ENCODE results near the gene MYH10. TPM values are rescaled to one million over a fixed set of nuclear protein-coding genes. Genes with fewer than 3 reads are reported as not detected.

MYH10 gene
- total RNA-seq, 4 donors from 2014 or later = 29.3 to 50.0 (median 35.4) TPM

DNA sequence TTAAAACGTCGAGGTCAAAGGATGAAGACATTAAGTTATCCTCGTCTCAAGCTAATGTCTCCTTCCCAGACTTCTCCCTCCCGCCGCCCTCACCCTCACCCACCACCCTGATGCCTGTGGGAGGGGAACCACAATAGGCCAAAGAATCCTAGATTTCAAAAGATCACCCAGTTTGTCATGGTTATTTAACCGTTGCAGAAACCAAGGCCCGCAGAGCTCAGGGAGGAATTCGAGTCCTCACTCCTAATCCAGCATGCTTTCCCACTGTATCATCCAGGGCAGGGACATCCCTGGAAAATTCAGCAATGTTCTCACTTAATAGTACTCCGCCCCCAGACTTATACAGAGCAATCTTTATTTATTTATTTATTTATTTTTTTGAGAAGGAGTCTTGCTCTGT, 41.8 kb upstream of the MYH10 start:
- 87 to 90% methylated on average over 9 of the region's 9 CpGs for WGBS, 2 donors
- no peaks in the 10 kb centered on the region for H3K36me3 ChIP-seq
- no peak overlapping the region for H3K4me3 ChIP-seq
- TF ChIP-seq, protein P1, sequence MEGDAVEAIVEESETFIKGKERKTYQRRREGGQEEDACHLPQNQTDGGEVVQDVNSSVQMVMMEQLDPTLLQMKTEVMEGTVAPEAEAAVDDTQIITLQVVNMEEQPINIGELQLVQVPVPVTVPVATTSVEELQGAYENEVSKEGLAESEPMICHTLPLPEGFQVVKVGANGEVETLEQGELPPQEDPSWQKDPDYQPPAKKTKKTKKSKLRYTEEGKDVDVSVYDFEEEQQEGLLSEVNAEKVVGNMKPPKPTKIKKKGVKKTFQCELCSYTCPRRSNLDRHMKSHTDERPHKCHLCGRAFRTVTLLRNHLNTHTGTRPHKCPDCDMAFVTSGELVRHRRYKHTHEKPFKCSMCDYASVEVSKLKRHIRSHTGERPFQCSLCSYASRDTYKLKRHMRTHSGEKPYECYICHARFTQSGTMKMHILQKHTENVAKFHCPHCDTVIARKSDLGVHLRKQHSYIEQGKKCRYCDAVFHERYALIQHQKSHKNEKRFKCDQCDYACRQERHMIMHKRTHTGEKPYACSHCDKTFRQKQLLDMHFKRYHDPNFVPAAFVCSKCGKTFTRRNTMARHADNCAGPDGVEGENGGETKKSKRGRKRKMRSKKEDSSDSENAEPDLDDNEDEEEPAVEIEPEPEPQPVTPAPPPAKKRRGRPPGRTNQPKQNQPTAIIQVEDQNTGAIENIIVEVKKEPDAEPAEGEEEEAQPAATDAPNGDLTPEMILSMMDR (IDR thresholded peaks at IDR 0.05) = no peak
- no peak for TF ChIP-seq POLR2A (IDR thresholded peaks at IDR 0.05)
- TF ChIP-seq EP300 (IDR thresholded peaks at IDR 0.05) = no peak
- no peaks in the 10 kb centered on the region for H3K27me3 ChIP-seq
- no peaks in the 10 kb centered on the region for H3K9me3 ChIP-seq
- peaks cover 0 to 17% (median 0%) of the 10 kb centered on the region in 4 donors for H3K4me1 ChIP-seq
- DNase-seq (ENCODE audit: low spot score in 2 of 2) = no peak
- H3K27ac ChIP-seq = no peak overlapping the region

DNA sequence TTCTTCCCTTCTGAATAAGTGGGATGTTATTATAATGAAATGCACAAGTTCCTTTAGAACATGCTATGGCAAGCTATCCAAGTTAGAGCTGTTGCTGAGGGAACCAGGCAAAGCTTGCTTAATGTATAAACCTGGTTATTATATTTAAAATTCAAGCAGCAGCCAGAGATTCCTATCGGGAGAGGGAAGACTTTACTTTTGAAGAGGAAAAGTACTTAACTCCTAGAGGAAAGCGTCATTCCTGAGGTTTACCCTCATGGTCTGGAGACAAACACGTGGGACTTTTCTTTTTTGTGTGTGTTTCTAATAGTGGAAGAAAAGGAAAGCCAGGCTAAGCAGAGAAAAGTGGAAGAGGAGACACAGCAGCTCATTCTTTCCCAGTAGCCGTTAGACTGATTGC, 39.9 kb upstream of the MYH10 start:
- TF ChIP-seq POLR2A (IDR thresholded peaks at IDR 0.05) = no peak
- no peak for TF ChIP-seq EP300 (IDR thresholded peaks at IDR 0.05)
- TF ChIP-seq, protein P1 (IDR thresholded peaks at IDR 0.05) = no peak
- H3K4me1 ChIP-seq = peaks cover 0 to 17% (median 0%) of the 10 kb centered on the region in 4 donors
- no peaks in the 10 kb centered on the region for H3K9me3 ChIP-seq
- 21 to 38% methylated on average over 4 of the region's 4 CpGs for WGBS, 2 donors
- peak overlapping the region in 1 of 4 donors; percentile 49 for H3K27ac ChIP-seq
- H3K4me3 ChIP-seq = no peak overlapping the region
- no peaks in the 10 kb centered on the region for H3K27me3 ChIP-seq
- DNase-seq (ENCODE audit: low spot score in 2 of 2) = no peak
- no peaks in the 10 kb centered on the region for H3K36me3 ChIP-seq

DNA sequence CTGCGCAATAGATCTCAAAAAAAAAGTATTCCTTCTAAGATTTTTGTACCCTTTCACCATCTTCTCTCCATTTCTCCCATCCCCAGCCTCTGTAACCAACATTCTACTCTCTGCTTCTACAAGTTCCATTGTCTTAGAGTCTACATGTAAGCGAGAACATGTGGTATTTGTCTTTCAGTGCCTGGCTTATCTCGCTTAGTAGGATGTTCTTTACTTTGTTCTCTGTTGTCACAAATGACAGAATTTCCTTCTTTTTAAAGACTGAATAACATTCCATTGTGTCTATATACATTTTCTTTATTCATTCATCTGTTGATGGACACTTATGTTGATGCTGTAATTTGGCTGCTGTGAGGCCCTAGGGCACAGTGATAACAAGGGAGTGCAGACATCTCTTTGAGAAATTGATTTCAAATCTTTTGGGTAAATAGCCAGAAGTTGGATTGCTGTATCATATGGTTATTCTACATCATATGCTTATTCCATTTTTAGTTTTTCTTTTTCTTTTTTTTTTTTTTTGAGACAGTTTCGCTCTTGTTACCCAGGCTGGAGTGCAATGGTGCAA, 37.7 kb upstream of the MYH10 start:
- WGBS, 2 donors = 85 to 90% methylated on average over 4 of the region's 4 CpGs
- H3K36me3 ChIP-seq = no peaks in the 10 kb centered on the region
- TF ChIP-seq, protein P1 (IDR thresholded peaks at IDR 0.05) = no peak
- TF ChIP-seq POLR2A (IDR thresholded peaks at IDR 0.05) (no peak), EP300 (IDR thresholded peaks at IDR 0.05) (no peak)
- no peaks in the 10 kb centered on the region for H3K9me3 ChIP-seq
- H3K4me3 ChIP-seq = no peak overlapping the region
- no peaks in the 10 kb centered on the region for H3K27me3 ChIP-seq
- no peak for DNase-seq (ENCODE audit: low spot score in 2 of 2)
- H3K4me1 ChIP-seq = peaks cover 0 to 6% (median 0%) of the 10 kb centered on the region in 4 donors
- H3K27ac ChIP-seq = no peak overlapping the region

DNA sequence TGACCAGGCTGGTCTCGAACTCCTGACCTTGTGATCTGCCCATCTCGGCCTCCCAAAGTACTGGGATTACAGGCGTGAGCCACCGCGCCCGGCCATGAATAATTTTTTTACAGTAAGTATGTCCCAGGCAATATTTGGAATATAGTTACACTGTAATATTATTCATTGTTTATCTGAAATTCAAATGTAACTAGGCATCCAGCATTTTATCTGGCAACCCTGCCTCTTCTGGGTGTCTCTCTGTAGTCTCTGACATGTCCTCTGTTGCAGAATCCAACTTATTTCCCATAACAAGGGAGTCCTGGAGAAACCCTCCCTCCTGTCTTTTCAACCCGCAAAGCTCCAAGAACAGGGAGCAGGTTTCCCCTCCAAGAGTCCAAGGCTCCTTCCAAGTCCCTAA, 36.9 kb upstream of the MYH10 start:
- no peak overlapping the region for H3K27ac ChIP-seq
- no peaks in the 10 kb centered on the region for H3K27me3 ChIP-seq
- H3K4me3 ChIP-seq = no peak overlapping the region
- H3K4me1 ChIP-seq = no peaks in the 10 kb centered on the region
- 80 to 92% methylated on average over 7 of the region's 7 CpGs for WGBS, 2 donors
- no peak for DNase-seq (ENCODE audit: low spot score in 2 of 2)
- TF ChIP-seq, protein P1 (IDR thresholded peaks at IDR 0.05) = no peak
- no peak for TF ChIP-seq EP300 (IDR thresholded peaks at IDR 0.05)
- no peak for TF ChIP-seq POLR2A (IDR thresholded peaks at IDR 0.05)
- H3K36me3 ChIP-seq = no peaks in the 10 kb centered on the region
- H3K9me3 ChIP-seq = no peaks in the 10 kb centered on the region

DNA sequence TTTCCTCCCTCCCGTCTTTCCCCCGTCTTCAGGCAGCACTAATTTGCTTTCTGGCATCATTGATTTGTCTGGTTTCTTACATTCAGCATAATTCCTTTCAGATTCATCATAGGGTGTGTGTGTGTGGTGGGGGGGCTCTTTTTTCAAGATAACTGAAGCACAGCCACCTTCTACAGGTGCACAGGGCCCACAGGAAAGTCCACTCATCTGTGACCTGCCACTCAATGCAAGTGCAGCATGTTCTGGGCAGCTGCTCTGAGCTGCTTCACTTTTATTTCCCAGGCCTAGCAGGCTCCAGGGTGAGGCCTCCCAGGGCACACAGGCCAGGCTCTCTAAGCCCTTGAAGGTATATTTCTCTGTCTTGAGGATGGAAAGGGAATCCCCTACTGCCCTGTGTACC, 35.2 kb upstream of the MYH10 start:
- Histone ChIP-seq H3K27me3 (no peaks in the 10 kb centered on the region), H3K36me3 (no peaks in the 10 kb centered on the region), H3K9me3 (no peaks in the 10 kb centered on the region), H3K27ac (no peak overlapping the region), H3K4me1 (no peaks in the 10 kb centered on the region), H3K4me3 (no peak overlapping the region)
- no peak for TF ChIP-seq POLR2A (IDR thresholded peaks at IDR 0.05)
- TF ChIP-seq, protein P1 (IDR thresholded peaks at IDR 0.05) = no peak
- no peak for TF ChIP-seq EP300 (IDR thresholded peaks at IDR 0.05)
- no peak for DNase-seq (ENCODE audit: low spot score in 2 of 2)
- 90 to 94% methylated on average over 2 of the region's 2 CpGs for WGBS, 2 donors
